Neutrophil (primary cell): Measurements from ENCODE around the gene BANP.

Source experiments
- H3K27ac ChIP-seq: fragments of 200-600 bp; sonication (generic); 2 replicates; pipeline ENCODE4 v1.5.1; 2016; ENCODE audit warnings: mild to moderate bottlenecking, moderate library complexity
- H3K27me3 ChIP-seq: fragments of 200-600 bp; sonication (generic); 2 replicates; pipeline ENCODE4 v1.6.0; 2016; ENCODE audit warnings: mild to moderate bottlenecking
- H3K36me3 ChIP-seq: fragments of 200-600 bp; sonication (generic); 2 replicates; pipeline ENCODE4 v1.5.1; 2017
- H3K4me1 ChIP-seq, 2 experiments: fragments of 200-600 bp in 1 of 2; sonication (generic) in 1 of 2; 1 replicate in 1 of 2; 2 replicates in 1 of 2; pipeline versions ENCODE4 v1.5.1 to v1.6.1; 2013 to 2016; ENCODE audit warnings: low read depth in 1 of 2, low read length in 1 of 2, mild to moderate bottlenecking in 1 of 2, moderate library complexity in 1 of 2; ENCODE audit not compliant: control insufficient read depth in 1 of 2, insufficient read depth in 1 of 2
- H3K4me3 ChIP-seq, 2 experiments: fragments of 200-600 bp in 1 of 2; sonication (generic) in 1 of 2; 1 replicate in 1 of 2; 2 replicates in 1 of 2; pipeline ENCODE4 v1.5.1; 2013 to 2016; ENCODE audit warnings: low read depth in 1 of 2, low read length in 1 of 2, mild to moderate bottlenecking in 1 of 2, moderate library complexity in 1 of 2
- H3K9me3 ChIP-seq: fragments of 200-600 bp; sonication (generic); 2 replicates; pipeline ENCODE4 v1.5.1; 2016
- TF ChIP-seq, protein P1 (sequence below): fragments of 200-600 bp; sonication (generic); IDR thresholded peaks from 2 replicates; pipeline ENCODE4 v1.5.1; 2016; ENCODE audit warnings: antibody characterized with exemption

Gene BANP

DNA sequence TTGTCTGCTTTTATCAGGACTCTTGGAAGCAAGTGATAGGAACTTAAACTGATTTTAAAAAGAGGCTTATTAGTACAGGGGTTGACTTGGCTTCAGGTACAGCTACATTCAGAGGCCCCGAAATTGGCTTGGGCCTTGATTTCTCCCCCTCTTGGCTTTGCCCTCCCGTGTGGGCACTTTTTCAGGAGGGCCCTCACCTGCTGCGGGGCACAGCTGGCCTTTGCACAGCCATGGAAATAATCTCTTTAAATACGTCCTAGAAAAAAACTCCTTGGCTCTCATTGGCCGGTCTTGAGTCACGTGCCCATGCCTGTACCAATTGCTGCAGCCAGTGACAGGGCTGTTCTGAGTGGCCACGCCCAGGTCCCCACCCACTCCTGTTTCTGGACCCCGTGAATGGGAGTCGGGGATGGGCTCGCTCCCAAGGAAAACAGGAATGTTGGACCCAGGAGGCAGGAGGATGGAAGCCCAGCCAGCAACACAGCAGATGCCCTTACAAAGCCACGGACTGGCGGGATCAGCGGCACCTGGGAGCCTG, 29.9 kb upstream of the BANP start:
- Histone ChIP-seq H3K4me3 (no peak overlapping the region), H3K9me3 (no peaks in the 10 kb centered on the region), H3K27ac (no peak overlapping the region), H3K27me3 (peaks cover 3% of the 10 kb centered on the region), H3K36me3 (no peaks in the 10 kb centered on the region), H3K4me1 (peaks cover 0 to 5% of the 10 kb centered on the region in 2 experiments)
- TF ChIP-seq, protein P1, sequence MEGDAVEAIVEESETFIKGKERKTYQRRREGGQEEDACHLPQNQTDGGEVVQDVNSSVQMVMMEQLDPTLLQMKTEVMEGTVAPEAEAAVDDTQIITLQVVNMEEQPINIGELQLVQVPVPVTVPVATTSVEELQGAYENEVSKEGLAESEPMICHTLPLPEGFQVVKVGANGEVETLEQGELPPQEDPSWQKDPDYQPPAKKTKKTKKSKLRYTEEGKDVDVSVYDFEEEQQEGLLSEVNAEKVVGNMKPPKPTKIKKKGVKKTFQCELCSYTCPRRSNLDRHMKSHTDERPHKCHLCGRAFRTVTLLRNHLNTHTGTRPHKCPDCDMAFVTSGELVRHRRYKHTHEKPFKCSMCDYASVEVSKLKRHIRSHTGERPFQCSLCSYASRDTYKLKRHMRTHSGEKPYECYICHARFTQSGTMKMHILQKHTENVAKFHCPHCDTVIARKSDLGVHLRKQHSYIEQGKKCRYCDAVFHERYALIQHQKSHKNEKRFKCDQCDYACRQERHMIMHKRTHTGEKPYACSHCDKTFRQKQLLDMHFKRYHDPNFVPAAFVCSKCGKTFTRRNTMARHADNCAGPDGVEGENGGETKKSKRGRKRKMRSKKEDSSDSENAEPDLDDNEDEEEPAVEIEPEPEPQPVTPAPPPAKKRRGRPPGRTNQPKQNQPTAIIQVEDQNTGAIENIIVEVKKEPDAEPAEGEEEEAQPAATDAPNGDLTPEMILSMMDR, result no peak

DNA sequence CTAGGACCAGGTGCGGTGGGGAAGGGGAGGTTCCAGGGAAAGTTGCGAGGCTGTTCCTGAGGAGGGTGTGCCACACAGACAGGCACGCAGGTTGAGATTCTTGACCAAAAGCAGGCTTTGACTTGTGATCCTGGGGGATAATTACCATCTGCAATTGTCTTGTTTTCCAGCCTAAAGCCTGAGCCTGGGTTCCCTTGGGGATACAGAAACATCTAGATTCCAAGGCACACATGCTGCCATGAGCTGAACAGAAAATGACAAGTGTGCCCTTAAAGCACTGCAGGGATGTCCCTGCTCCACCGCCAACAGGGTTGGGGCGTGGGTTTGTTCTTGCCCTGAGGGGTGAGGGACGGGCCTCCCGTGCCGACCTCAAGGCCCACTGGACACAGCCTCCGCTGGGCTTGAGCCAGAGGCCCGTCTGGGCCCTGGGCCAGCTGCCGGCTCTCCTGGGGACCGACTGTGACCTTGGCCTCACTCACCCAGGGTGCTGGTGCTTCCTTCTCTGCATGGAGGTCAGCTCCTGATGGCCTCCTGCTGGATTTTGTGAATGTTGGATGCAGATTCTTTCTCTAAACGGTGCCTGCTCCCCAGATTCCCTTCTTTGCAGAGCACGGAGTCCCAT, 28.9 kb upstream of the BANP start:
- Histone ChIP-seq H3K36me3 (no peaks in the 10 kb centered on the region), H3K4me3 (no peak overlapping the region), H3K27ac (no peak overlapping the region), H3K27me3 (peaks cover 14% of the 10 kb centered on the region), H3K9me3 (no peaks in the 10 kb centered on the region), H3K4me1 (peaks cover 0 to 6% of the 10 kb centered on the region in 2 experiments)
- TF ChIP-seq, protein P1, result no peak

DNA sequence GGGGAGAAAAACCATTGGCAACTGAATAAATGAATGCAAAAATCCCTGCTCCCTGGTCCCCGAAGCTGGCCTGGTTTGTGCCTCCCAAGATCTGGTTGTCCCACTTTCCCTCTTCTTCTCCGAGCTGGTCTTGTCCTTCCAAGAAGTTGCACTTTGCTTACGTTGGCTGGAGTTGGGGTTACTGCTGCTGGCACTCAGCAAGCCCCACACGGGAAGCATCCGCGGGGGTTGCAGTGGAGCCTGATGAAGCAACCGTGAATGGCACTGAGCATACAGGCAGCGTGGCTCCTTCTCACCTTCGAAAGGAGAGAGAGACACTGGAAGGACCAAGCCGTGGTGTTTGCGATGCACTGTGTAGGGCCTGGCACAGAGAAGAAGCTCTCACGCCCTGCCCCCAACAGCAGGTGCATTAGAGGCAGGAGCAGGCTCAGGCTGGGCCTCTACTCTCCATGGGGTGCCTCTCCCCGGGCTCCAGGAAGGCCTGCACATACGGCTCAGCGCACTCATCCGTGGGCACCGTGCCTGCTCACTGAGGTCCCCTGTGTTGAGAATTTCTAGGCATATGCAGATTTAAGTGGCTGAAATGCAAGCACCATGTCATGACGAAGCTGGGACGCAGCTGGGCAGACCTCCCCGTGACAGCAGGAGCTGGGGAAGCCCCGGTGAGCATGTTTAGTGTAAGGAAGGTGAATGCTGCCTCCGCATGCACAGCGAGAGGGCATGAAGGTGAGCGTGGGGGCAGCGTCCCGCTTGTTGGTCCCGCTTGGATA, 27.0 kb upstream of the BANP start:
- H3K9me3 ChIP-seq, result no peaks in the 10 kb centered on the region
- TF ChIP-seq, protein P1, result no peak
- no peaks in the 10 kb centered on the region for H3K36me3 ChIP-seq
- H3K27me3 ChIP-seq, result peaks cover 17% of the 10 kb centered on the region
- no peak overlapping the region for H3K4me3 ChIP-seq
- H3K4me1 ChIP-seq, result peaks cover 0 to 6% of the 10 kb centered on the region in 2 experiments
- H3K27ac ChIP-seq, result no peak overlapping the region

DNA sequence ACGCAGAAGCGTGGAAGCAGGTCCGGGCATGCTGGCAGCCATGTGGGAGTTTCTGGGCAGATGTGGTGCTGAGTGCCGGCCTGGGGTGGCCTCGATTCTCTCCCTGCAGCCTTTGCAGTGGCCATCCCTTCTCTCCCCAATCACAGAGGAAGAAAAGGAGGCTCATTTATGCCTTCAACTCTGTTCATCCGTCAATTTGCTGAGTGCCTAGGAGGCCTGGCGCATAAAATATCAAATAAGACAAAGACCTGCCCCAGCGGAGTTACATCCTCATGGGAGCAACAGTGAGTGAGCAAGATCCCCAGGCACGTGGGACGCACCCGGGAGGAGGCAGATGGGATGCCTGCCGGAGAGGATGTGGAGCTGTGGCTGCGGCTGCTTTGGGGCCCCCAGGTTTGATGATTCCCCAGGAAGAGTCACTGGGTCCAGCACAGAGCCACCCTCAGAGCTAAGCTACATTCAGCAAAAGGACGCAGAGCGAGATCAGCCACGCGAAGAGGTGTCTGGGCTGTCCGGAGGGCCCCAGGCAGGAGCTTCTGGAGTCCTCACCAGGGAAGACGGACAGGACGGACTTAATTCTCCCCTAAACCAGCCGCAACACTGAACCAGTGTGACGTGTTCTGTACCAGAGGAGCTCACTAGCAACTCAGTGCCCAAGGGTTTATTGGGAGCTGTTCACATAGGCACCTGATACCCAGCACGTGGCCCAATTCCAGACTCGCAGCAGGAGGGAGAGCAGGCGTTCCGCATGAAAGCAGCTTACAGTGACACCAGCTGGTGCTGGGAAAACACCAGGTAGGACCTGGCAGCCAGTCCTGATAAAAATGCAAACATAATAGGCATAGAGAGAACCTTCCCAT, 26.2 kb upstream of the BANP start:
- Histone ChIP-seq H3K9me3 (no peaks in the 10 kb centered on the region), H3K36me3 (no peaks in the 10 kb centered on the region), H3K4me3 (no peak overlapping the region)

More for the DNA sequence above, 26.2 kb upstream of the BANP start:
- TF ChIP-seq, protein P1, result no peak
- H3K27ac ChIP-seq, result no peak overlapping the region
- peaks cover 0 to 6% of the 10 kb centered on the region in 2 experiments for H3K4me1 ChIP-seq
- H3K27me3 ChIP-seq, result peaks cover 17% of the 10 kb centered on the region
